H1 (cell line): ENCODE results near the gene IFNAR2. TPM values are rescaled to one million over a fixed set of nuclear protein-coding genes. Genes with fewer than 3 reads are reported as not detected.

ENCODE experiments used
- CTCF ChIA-PET: fragments of 300-600 bp; sonication (Branson Sonifier 250); formaldehyde crosslinking; loops from one replicate; lab custom pipeline; 2021; ENCODE audit not compliant: partially characterized antibody; lab: Charles Lee
- POLR2A ChIA-PET: fragments of 300-600 bp; sonication (Branson Sonifier 250); formaldehyde crosslinking; loops from one replicate; lab custom pipeline; 2021; ENCODE audit warnings: inconsistent platforms; ENCODE audit not compliant: partially characterized antibody; lab: Charles Lee
- DNase-seq, 2 experiments: peaks; one replicate each; pipeline versions ENCODE4 v3.0.0 to v3.0.0-alpha.2; 2010 to 2022; ENCODE audit warnings: low spot score in 2 of 2, low read depth in 1 of 2, mixed read lengths in 1 of 2
- FAIRE-seq: peaks from 2 replicates; lab custom pipeline; 2011; peaks lifted over from hg19 to GRCh38; lab: Jason Lieb, UNC
- H2AFZ ChIP-seq: 2 replicates; pipeline ENCODE4 v1.8.1; 2012; ENCODE audit warnings: low read length, inconsistent platforms
- H2AK5ac ChIP-seq: 2 replicates; pipeline ENCODE4 v1.6.1; 2013; ENCODE audit warnings: low read depth, low read length
- H2BK120ac ChIP-seq: replicated peaks from 2 replicates; pipeline ENCODE3; 2013; ENCODE audit warnings: low read depth, low read length, inconsistent platforms
- H2BK12ac ChIP-seq: 2 replicates; pipeline ENCODE4 v1.6.1; 2013; ENCODE audit warnings: low read depth, low read length
- H2BK15ac ChIP-seq: 2 replicates; pipeline ENCODE4 v1.6.1; 2013; ENCODE audit warnings: low read length
- H2BK20ac ChIP-seq: 2 replicates; pipeline ENCODE4 v1.6.1; 2013; ENCODE audit warnings: low read length
- H2BK5ac ChIP-seq: 2 replicates; pipeline ENCODE4 v1.6.1; 2013; ENCODE audit warnings: low read depth, low read length
- H3K14ac ChIP-seq: 2 replicates; pipeline ENCODE4 v1.6.1; 2013; ENCODE audit warnings: inconsistent platforms; ENCODE audit not compliant: insufficient read length
- H3K18ac ChIP-seq: 2 replicates; pipeline ENCODE4 v1.6.1; 2013; ENCODE audit warnings: low read length; ENCODE audit errors: extremely low read depth
- H3K23ac ChIP-seq: 2 replicates; pipeline ENCODE4 v1.6.1; 2013; ENCODE audit warnings: inconsistent platforms; ENCODE audit not compliant: insufficient read length
- H3K23me2 ChIP-seq: 2 replicates; pipeline ENCODE4 v1.6.1; 2013; ENCODE audit warnings: low read depth, low read length
- H3K27ac ChIP-seq: 2 replicates; pipeline ENCODE4 v1.6.1; 2011; ENCODE audit warnings: low read depth, low read length, inconsistent platforms
- H3K27me3 ChIP-seq, 4 experiments: replicated peaks in 1 of 4; 1 replicate in 1 of 4; 2 replicates in 3 of 4; pipeline versions ENCODE4 v1.6.1 to v1.8.1; 2011 to 2013; ENCODE audit warnings: low read length in 3 of 4, mild to moderate bottlenecking in 3 of 4, inconsistent platforms in 2 of 4, mixed read lengths in 2 of 4, moderate library complexity in 1 of 4; ENCODE audit not compliant: control insufficient read depth in 3 of 4, insufficient read depth in 3 of 4; ENCODE audit errors: extremely low read depth in 1 of 4
- H3K36me3 ChIP-seq, 4 experiments: 2 replicates each; pipeline versions ENCODE4 v1.6.1 to v1.8.1; 2011 to 2013; ENCODE audit warnings: mild to moderate bottlenecking in 4 of 4, low read length in 3 of 4, moderate library complexity in 2 of 4, control low read depth in 1 of 4, inconsistent platforms in 1 of 4; ENCODE audit not compliant: insufficient read depth in 4 of 4, control insufficient read depth in 2 of 4
- H3K4ac ChIP-seq: replicated peaks from 2 replicates; pipeline ENCODE3; 2013; ENCODE audit warnings: low read length, low read depth, mixed read lengths, inconsistent platforms; ENCODE audit not compliant: insufficient read length
- H3K4me1 ChIP-seq, 4 experiments: replicated peaks in 1 of 4; 1 replicate in 1 of 4; 2 replicates in 3 of 4; pipeline versions ENCODE4 v1.6.1 to v1.8.1; 2011 to 2013; ENCODE audit warnings: low read length in 3 of 4, inconsistent platforms in 2 of 4, mixed read lengths in 1 of 4; ENCODE audit not compliant: insufficient read depth in 4 of 4, control insufficient read depth in 3 of 4
- H3K4me2 ChIP-seq, 2 experiments: 2 replicates each; pipeline versions ENCODE4 v1.6.1 to v1.8.1; 2011 to 2013; ENCODE audit warnings: low read depth in 2 of 2, low read length in 2 of 2, control low read depth in 1 of 2, inconsistent platforms in 1 of 2, mild to moderate bottlenecking in 1 of 2; ENCODE audit not compliant: insufficient read depth in 1 of 2
- H3K4me3 ChIP-seq, 4 experiments: fragments of 200-600, 300-600 bp in 1 of 4; sonication (generic), shearing (Covaris generic), sonication (Bioruptor Twin) in 1 of 4; 2 replicates each; pipeline versions ENCODE4 v1.5.1 to v1.8.1; 2011 to 2016; ENCODE audit warnings: low read length in 4 of 4, low read depth in 3 of 4, control low read depth in 2 of 4, inconsistent platforms in 2 of 4, mild to moderate bottlenecking in 2 of 4, mixed read lengths in 1 of 4, moderate library complexity in 1 of 4; ENCODE audit not compliant: insufficient read depth in 2 of 4; ENCODE audit errors: extremely low read depth in 1 of 4
- H3K56ac ChIP-seq: replicated peaks from 2 replicates; pipeline ENCODE3; 2013; ENCODE audit warnings: low read depth, mild to moderate bottlenecking, mixed read lengths, low read length, inconsistent platforms; ENCODE audit not compliant: insufficient read length
- H3K79me1 ChIP-seq: 2 replicates; pipeline ENCODE4 v1.6.1; 2013; ENCODE audit warnings: low read depth, low read length, control low read depth
- H3K79me2 ChIP-seq, 2 experiments: 2 replicates each; pipeline versions ENCODE4 v1.6.1 to v1.8.1; 2012 to 2013; ENCODE audit warnings: low read length in 2 of 2, mild to moderate bottlenecking in 2 of 2, inconsistent platforms in 1 of 2; ENCODE audit not compliant: insufficient read depth in 2 of 2, control insufficient read depth in 1 of 2
- H3K9ac ChIP-seq, 4 experiments: replicated peaks in 1 of 4; 1 replicate in 1 of 4; 2 replicates in 3 of 4; pipeline versions ENCODE4 v1.6.1 to v1.8.1; 2011 to 2013; ENCODE audit warnings: low read depth in 3 of 4, low read length in 3 of 4, control low read depth in 2 of 4, mild to moderate bottlenecking in 2 of 4, moderate library complexity in 2 of 4, inconsistent platforms in 1 of 4; ENCODE audit errors: extremely low read depth in 1 of 4
- H3K9me3 ChIP-seq, 2 experiments: 2 replicates each; pipeline versions ENCODE4 v1.6.1 to v1.8.1; 2012 to 2013; ENCODE audit warnings: mild to moderate bottlenecking in 2 of 2, moderate library complexity in 2 of 2, control low read depth in 1 of 2, inconsistent platforms in 1 of 2, low read depth in 1 of 2, low read length in 1 of 2, mixed read lengths in 1 of 2; ENCODE audit not compliant: insufficient read depth in 2 of 2
- H4K20me1 ChIP-seq, 2 experiments: replicated peaks in 1 of 2; 2 replicates each; pipeline versions ENCODE3 to v1.8.1; 2011 to 2013; ENCODE audit warnings: inconsistent platforms in 2 of 2, low read length in 2 of 2, mild to moderate bottlenecking in 1 of 2; ENCODE audit not compliant: insufficient read depth in 2 of 2, control insufficient read depth in 1 of 2
- H4K5ac ChIP-seq: 2 replicates; pipeline ENCODE4 v1.6.1; 2013; ENCODE audit warnings: low read length, low read depth, mixed read lengths, inconsistent platforms; ENCODE audit not compliant: insufficient read length
- H4K8ac ChIP-seq: 2 replicates; pipeline ENCODE4 v1.8.0; 2013; ENCODE audit warnings: mild to moderate bottlenecking, moderate library complexity, low read length, inconsistent platforms; ENCODE audit not compliant: insufficient read depth; ENCODE audit errors: extremely low read depth
- H4K91ac ChIP-seq: replicated peaks from 2 replicates; pipeline ENCODE3; 2013; ENCODE audit warnings: low read length, mixed read lengths, inconsistent platforms; ENCODE audit not compliant: insufficient read length
- WGBS, 2 experiments: shearing (Covaris generic) in 1 of 2; methylation state at CpG; one replicate each; pipeline versions ENCODE4 v1.1.6 to v1.1.7; 2013 to 2015; ENCODE audit warnings: low lambda C conversion rate in 2 of 2, mixed read lengths in 2 of 2, inconsistent platforms in 1 of 2, low coverage in 1 of 2, missing lambda C conversion rate in 1 of 2; ENCODE audit not compliant: insufficient replicate concordance in 2 of 2, insufficient coverage in 1 of 2, insufficient read length in 1 of 2; ENCODE audit errors: extremely low coverage in 1 of 2, missing lambda C conversion rate in 1 of 2; 5-methylcytosine and 5-hydroxymethylcytosine counted together
- polyA plus RNA-seq, 7 experiments: library from polyadenylated mRNA; depleted of rRNA in 3 of 7; stranded (reverse) in 5 of 7; unstranded in 2 of 7; fragments of >200 nt in 5 of 7; fragments of 200-250 nt in 2 of 7; gene quantifications; 1 replicate in 5 of 7; 2 replicates in 1 of 7; 4 replicates in 1 of 7; pipeline versions ENCODE4 v1.2.1 to v1.2.3, GENCODE V29; 2011 to 2013; ENCODE audit warnings: missing spikeins in 2 of 7, mixed read lengths in 2 of 7
- total RNA-seq: library from RNA; stranded (reverse); fragmentation: NEBNext Ultra II Directional; extraction: Animal tissue kit (Norgen Biotek cat#: 25700); gene quantifications from 2 replicates; pipeline ENCODE4 v1.2.1, GENCODE V29; 2021

Gene IFNAR2
- total and polyA plus RNA-seq, 2 of the 8 experiments (the other 6 are each of a cell fraction or from before 2014, with no cell fraction given), result 12.2 to 16.1 TPM

DNA sequence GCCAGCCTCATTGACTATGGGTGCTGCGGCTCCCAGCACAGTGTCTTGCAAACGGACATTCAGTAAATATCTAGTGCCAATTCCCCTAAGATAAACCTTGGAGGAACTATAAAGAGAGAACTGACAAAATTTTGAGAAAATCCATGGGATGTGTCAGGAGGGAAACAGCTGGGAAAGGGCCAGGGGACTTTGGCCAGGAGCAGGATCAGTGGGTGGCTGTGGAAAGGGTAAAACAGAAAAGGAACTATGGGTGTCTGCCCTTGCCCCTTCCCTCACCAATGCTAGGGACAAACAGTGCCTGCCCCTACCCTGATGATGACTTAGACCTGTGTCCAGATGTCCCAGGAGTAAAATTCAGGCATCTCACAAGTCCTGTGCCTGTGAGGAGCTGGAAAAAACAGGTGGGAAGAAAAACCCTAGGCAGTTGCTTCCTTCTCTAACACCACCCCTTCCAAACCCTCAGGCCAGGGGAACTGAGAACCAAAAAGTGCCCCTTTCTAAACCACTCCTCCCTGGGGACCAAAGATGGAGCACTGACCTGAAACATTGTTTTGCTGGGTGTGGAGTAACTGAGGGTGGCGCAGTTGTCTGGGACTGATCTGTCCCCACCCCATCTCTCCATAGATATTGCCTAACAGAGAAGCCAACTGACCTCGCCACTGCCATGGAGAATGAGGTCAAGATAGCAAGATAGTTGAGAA, 22.1 kb upstream of the IFNAR2 start:
- POLR2A ChIA-PET, result interaction anchor here (1.0 kb wide), 1 partner anchor 122 kb away, joined by 3 read pairs; no protein-coding TSS in a partner anchor
- Histone ChIP-seq H3K14ac (no peak overlapping the region), H2BK20ac (no peak overlapping the region), H4K20me1 (peaks cover 0 to 2% of the 10 kb centered on the region in 2 experiments), H3K9ac (no peak overlapping the region), H3K79me2 (no peaks in the 10 kb centered on the region), H3K27me3 (no peaks in the 10 kb centered on the region), H3K9me3 (peaks cover 0 to 6% of the 10 kb centered on the region in 2 experiments; a peak in 2 of 4 replicates), H3K27ac (no peak overlapping the region), H3K79me1 (no peaks in the 10 kb centered on the region), H3K56ac (no peak overlapping the region), H2BK5ac (no peak overlapping the region), H4K8ac (no peak overlapping the region), H3K4me3 (no peak overlapping the region), H4K91ac (no peak overlapping the region), H4K5ac (no peak overlapping the region), H2BK120ac (no peak overlapping the region), H2BK12ac (no peak overlapping the region), H2AK5ac (no peak overlapping the region), H3K23me2 (peaks cover 2% of the 10 kb centered on the region; the same call in 1 of the 2 replicates), H3K36me3 (no peaks in the 10 kb centered on the region), H3K4me2 (no peak overlapping the region), H2AFZ (no peak overlapping the region), H3K4me1 (peaks cover 0 to 2% (median 0%) of the 10 kb centered on the region in 4 experiments; a peak in 1 of 7 replicates), H3K4ac (no peak overlapping the region), H3K23ac (no peak overlapping the region), H2BK15ac (no peak overlapping the region), H3K18ac (no peak overlapping the region)
- DNase-seq (peak in 1 of 2 experiments; percentile 13), FAIRE-seq (no peak)
- WGBS, 2 experiments, result 66% methylated on average over 4 of the region's 4 CpGs; no CpG with 5 or more reads in 1 of the 2 experiments
- CTCF ChIA-PET, result interaction anchor here (0.6 kb wide), 1 partner anchor 287 kb away, joined by 3 read pairs; no protein-coding TSS in a partner anchor
